22Rv1 (cell line): ENCODE measurements around the gene ACTN2.

Experiments used
- ZFX ChIP-seq: fragments of 450-650 bp; IDR thresholded peaks from 2 replicates; pipeline ENCODE4 v1.6.1; 2017; ENCODE audit warnings: antibody characterized with exemption, borderline replicate concordance
- TF ChIP-seq, protein P1 (sequence below): fragments of 450-650 bp; IDR thresholded peaks from 2 replicates; pipeline ENCODE4 v1.5.1; 2017; ENCODE audit warnings: mild to moderate bottlenecking

- TF ChIP-seq, protein P1, sequence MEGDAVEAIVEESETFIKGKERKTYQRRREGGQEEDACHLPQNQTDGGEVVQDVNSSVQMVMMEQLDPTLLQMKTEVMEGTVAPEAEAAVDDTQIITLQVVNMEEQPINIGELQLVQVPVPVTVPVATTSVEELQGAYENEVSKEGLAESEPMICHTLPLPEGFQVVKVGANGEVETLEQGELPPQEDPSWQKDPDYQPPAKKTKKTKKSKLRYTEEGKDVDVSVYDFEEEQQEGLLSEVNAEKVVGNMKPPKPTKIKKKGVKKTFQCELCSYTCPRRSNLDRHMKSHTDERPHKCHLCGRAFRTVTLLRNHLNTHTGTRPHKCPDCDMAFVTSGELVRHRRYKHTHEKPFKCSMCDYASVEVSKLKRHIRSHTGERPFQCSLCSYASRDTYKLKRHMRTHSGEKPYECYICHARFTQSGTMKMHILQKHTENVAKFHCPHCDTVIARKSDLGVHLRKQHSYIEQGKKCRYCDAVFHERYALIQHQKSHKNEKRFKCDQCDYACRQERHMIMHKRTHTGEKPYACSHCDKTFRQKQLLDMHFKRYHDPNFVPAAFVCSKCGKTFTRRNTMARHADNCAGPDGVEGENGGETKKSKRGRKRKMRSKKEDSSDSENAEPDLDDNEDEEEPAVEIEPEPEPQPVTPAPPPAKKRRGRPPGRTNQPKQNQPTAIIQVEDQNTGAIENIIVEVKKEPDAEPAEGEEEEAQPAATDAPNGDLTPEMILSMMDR, result peak; percentile 96
- no peak for TF ChIP-seq ZFX
Measured at GRCh38 chr1:236759252-236759859, 73.1 kb downstream of the ACTN2 start.
